Colon (tissue), 2 donors: ENCODE data around the gene NRF1.

ENCODE experiments used
- FAIRE-seq: peaks from 2 replicates; lab custom pipeline; 2012; peaks lifted over from hg19 to GRCh38; lab: Jason Lieb, UNC
- donor health status: control.
- donor health status: control.

Gene NRF1

GRCh38 chr7:129804111-129804889 is 192.8 kb downstream of the NRF1 start:
- FAIRE-seq = no peak

DNA sequence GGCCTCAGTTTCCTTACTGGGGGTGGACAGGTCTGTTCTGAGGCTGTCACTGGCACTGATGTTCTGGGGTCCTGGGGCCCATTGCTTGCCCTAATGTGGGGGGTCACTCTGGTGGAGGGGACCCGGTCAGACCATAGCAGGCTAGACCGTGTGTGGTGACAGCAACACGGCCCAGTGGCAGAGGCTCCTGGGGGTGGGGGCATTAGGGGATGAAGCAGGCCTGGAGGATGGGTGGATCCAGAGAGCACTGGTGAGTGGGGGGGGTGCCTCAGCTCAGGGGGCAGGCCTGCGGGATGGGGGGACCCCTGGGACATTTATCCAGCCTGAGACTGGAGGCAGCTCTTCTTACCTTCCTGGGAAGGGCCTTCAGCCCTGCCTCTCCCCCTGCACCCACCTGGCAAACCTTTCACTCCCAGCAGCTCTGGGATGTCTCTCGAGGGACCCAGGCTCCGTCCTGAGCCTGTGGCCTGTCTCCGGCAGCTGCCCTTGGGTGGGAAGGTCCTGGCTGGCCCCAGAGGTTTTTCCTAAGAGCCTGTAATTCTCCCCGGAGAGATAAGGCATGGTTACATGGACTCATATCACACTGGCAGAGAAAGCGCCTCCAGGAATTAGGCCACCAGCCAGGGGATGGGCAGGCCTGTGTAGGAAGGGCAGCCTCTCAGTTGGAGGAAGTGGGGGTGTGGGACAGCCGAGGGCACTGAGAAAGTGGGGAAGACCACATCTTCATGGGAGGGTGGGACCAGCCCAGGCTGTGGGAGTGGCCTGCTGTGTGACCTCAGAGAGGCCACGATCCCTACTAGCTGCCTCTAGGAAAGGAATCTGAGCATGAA is 193.6 kb downstream of the NRF1 start:
- FAIRE-seq = no peak
